Coronary artery (tissue), 2 donors: ENCODE results near the gene THADA.
A peak's percentile ranks its signal among the peaks of the same experiment; 100 is the strongest.

Experiments used
- DNase-seq: peaks from one replicate; pipeline ENCODE4 v3.0.0-alpha.2; 2017; ENCODE audit warnings: low spot score
- H3K27ac ChIP-seq, 2 donors: fragments of 200-600 bp; sonication (generic); one replicate each; pipeline ENCODE4 v1.5.1; 2016 to 2019
- H3K4me3 ChIP-seq: fragments of 200-600 bp; sonication (generic); 2 replicates; pipeline ENCODE4 v1.5.1; 2016; ENCODE audit warnings: mild to moderate bottlenecking, moderate library complexity
- CTCF ChIP-seq: fragments of 200-600 bp; sonication (generic); IDR thresholded peaks from one replicate; pipeline ENCODE4 v1.5.1; 2019; ENCODE audit warnings: antibody characterized with exemption

THADA gene

GRCh38 chr2:43430489-43430888, 165.3 kb downstream of the THADA start:
- no peak for TF ChIP-seq CTCF
- Histone ChIP-seq H3K27ac (peak overlapping the region in 1 of 2 donors; percentile 74), H3K4me3 (no peak overlapping the region)
- DNase-seq: no peak

GRCh38 chr2:43429369-43429768, 166.5 kb downstream of the THADA start:
- peak overlapping the region in 1 of 2 donors; percentile 32 for H3K27ac ChIP-seq
- no peak overlapping the region for H3K4me3 ChIP-seq
- no peak for DNase-seq
- no peak for TF ChIP-seq CTCF

GRCh38 chr2:43427032-43427424, 168.8 kb downstream of the THADA start:
- peak overlapping the region; percentile 45 to 71 for H3K27ac ChIP-seq
- no peak for DNase-seq
- H3K4me3 ChIP-seq: no peak overlapping the region
- TF ChIP-seq CTCF: no peak

- Histone ChIP-seq H3K4me3 (no peak overlapping the region), H3K27ac (peak overlapping the region; percentile 45 to 71)
- no peak for TF ChIP-seq CTCF
- DNase-seq: no peak
These were observed 169.4 kb downstream of the THADA start for GRCh38 chr2:43426305-43427031.

GRCh38 chr2:43425659-43426058, 170.2 kb downstream of the THADA start:
- no peak for TF ChIP-seq CTCF
- Histone ChIP-seq H3K27ac (peak overlapping the region; percentile 45 to 71), H3K4me3 (no peak overlapping the region)
- no peak for DNase-seq

- DNase-seq: no peak
- TF ChIP-seq CTCF: no peak
- H3K4me3 ChIP-seq: no peak overlapping the region
- peak overlapping the region in 1 of 2 donors; percentile 71 for H3K27ac ChIP-seq
These were observed 171.3 kb downstream of the THADA start for GRCh38 chr2:43424262-43425207.

- no peak overlapping the region for H3K27ac ChIP-seq
- no peak for DNase-seq
- TF ChIP-seq CTCF: no peak
These were observed 171.9 kb downstream of the THADA start for GRCh38 chr2:43423941-43424261.

More at GRCh38 chr2:43423941-43424261, 171.9 kb downstream of the THADA start:
- no peak overlapping the region for H3K4me3 ChIP-seq
